OCI-LY1 (cell line): ENCODE results near the gene KRT78.

Source experiments
- EZH2 ChIP-seq: fragments of 200-600 bp; sonication (generic), shearing (Covaris generic); IDR thresholded peaks from 2 replicates; pipeline ENCODE4 v1.8.0; 2017; ENCODE audit warnings: borderline replicate concordance, mixed run types, mild to moderate bottlenecking, antibody characterized with exemption, low read length, moderate library complexity, mixed read lengths
- TF ChIP-seq, protein P1 (sequence below): fragments of 200-600 bp; sonication (generic), shearing (Covaris generic); IDR thresholded peaks from 2 replicates; pipeline ENCODE4 v1.5.1; 2017; ENCODE audit warnings: mild to moderate bottlenecking, antibody characterized with exemption, low read length, moderate library complexity, mixed read lengths

DNA sequence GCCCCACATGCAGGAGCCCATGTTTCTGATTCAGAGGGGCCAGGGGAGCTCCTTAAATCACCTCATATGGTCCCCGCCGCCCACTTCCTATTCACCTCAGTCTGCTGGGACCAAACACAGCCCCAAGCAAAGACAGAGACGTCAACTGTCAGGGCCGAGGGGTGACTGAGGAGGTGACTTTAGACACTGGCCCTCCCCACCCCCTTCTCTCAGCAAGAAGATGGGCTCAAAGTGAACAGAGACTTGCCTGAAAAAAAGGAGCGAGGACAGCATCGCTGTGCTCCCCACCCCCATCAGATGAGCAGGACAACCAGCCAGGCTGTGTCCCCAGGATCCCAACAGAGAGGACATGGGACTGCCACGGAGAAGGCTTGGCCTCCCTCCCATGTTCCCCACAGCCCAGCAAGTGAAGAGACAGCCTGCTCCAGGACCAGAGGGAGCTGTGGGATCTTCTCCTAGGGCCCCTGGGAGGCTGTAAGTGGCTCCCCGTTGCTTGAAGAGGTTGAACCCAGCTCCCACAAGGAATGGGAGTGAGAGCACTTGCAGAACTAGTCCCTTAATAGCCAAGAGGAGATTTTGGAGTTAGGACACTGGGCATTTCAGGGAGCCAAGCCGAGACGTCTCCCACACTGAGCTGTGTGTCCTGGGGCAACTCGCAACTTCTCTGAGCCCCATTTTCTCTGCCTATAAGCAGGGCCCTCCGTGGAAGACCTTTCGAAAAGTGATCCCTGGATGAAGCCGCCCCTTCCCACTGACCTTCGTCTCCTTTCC is 13.3 kb downstream of the KRT78 start:
- TF ChIP-seq, protein P1, sequence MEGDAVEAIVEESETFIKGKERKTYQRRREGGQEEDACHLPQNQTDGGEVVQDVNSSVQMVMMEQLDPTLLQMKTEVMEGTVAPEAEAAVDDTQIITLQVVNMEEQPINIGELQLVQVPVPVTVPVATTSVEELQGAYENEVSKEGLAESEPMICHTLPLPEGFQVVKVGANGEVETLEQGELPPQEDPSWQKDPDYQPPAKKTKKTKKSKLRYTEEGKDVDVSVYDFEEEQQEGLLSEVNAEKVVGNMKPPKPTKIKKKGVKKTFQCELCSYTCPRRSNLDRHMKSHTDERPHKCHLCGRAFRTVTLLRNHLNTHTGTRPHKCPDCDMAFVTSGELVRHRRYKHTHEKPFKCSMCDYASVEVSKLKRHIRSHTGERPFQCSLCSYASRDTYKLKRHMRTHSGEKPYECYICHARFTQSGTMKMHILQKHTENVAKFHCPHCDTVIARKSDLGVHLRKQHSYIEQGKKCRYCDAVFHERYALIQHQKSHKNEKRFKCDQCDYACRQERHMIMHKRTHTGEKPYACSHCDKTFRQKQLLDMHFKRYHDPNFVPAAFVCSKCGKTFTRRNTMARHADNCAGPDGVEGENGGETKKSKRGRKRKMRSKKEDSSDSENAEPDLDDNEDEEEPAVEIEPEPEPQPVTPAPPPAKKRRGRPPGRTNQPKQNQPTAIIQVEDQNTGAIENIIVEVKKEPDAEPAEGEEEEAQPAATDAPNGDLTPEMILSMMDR, result no peak
- no peak for TF ChIP-seq EZH2
